Ovary (tissue), 9 donors: Measurements from ENCODE around the gene DNMBP. TPM values are rescaled to one million over a fixed set of nuclear protein-coding genes. Genes with fewer than 3 reads are reported as not detected.

Experiments
- DNase-seq, 5 donors: peaks; one replicate each; pipeline ENCODE4 v3.0.0-alpha.2; 2019 to 2020
- H3K27ac ChIP-seq, 2 donors: fragments of 200-600 bp; one replicate each; pipeline versions ENCODE4 v1.5.1 to v1.8.0; 2019 to 2022
- H3K27me3 ChIP-seq: fragments of 200-600 bp; one replicate; pipeline ENCODE4 v1.8.0; 2022
- H3K36me3 ChIP-seq: fragments of 200-600 bp; sonication (generic); one replicate; pipeline ENCODE4 v1.5.1; 2019
- H3K4me1 ChIP-seq: one replicate; pipeline ENCODE4 v1.8.1; 2013; ENCODE audit warnings: mild to moderate bottlenecking, moderate library complexity; ENCODE audit not compliant: insufficient read depth
- H3K4me3 ChIP-seq: fragments of 200-600 bp; sonication (generic); one replicate; pipeline ENCODE4 v1.5.1; 2017
- H3K9me3 ChIP-seq, 2 donors: fragments of 200-600 bp in 1 of 2; sonication (generic) in 1 of 2; one replicate each; pipeline versions ENCODE4 v1.5.1 to v1.8.1; 2013 to 2019; ENCODE audit warnings: mild to moderate bottlenecking in 1 of 2, moderate library complexity in 1 of 2
- EP300 ChIP-seq: sonication (generic); formaldehyde crosslinking; IDR thresholded peaks from one replicate; pipeline ENCODE4 v1.6.1; 2017; ENCODE audit warnings: antibody characterized with exemption
- POLR2A ChIP-seq: fragments of 450-650 bp; IDR thresholded peaks from one replicate; pipeline ENCODE4 v1.6.1; 2017; ENCODE audit warnings: antibody characterized with exemption, mild to moderate bottlenecking, moderate library complexity
- WGBS, 3 donors: extraction: QIAGEN DNeasy Blood & Tissue Kit in 1 of 3; methylation state at CpG; one replicate each; pipeline versions ENCODE4 v1.1.5 to v1.1.7; 2013 to 2017; 5-methylcytosine and 5-hydroxymethylcytosine counted together
- intact Hi-C, 4 donors: fragments of 100-400 bp; cut with DNase I; formaldehyde crosslinking; loops; one replicate each; pipeline versions ENCODE4 v1.11.0 to v1.15.1; 2022 to 2023
- polyA plus RNA-seq, 2 donors: library from polyadenylated mRNA; stranded (reverse); fragments of 200-250 nt in 1 of 2; fragments of 350-450 nt in 1 of 2; fragmentation: Illumina TruSeq in 1 of 2; extraction: RNeasy Lipid Tissue Mini Kit (QIAGEN cat#74804) in 1 of 2; gene quantifications; one replicate each; pipeline ENCODE4 v1.2.3, GENCODE V29; 2013 to 2014
- total RNA-seq, 7 donors: library from RNA; depleted of rRNA in 2 of 7; stranded (reverse); fragments of >200 nt in 2 of 7; fragmentation: NEBNext Ultra II Directional in 3 of 7; extraction: Animal tissue kit (Norgen Biotek cat#: 25700) in 3 of 7; gene quantifications; one replicate each; pipeline versions ENCODE4 v1.1.0 to v1.2.4, GENCODE V29; 2016 to 2023
- TF ChIP-seq, protein P1 (sequence below), 3 donors: fragments of 450-650 bp in 2 of 3; fragments of 200-600 bp in 1 of 3; IDR thresholded peaks; one replicate each; pipeline versions ENCODE4 v1.5.1 to v1.8.0; 2016 to 2022; ENCODE audit warnings: antibody characterized with exemption in 3 of 3, mild to moderate bottlenecking in 1 of 3
- donor health status: DM: no; HTN: no; CAD: no; lungs with moderate emphysema.
- donor health status: DM: no; HTN: no; CAD: no.
- donor health status: Bipolar disorder and iron deficiency.
- donor health status: DM: yes; HTN: yes; CAD: no.
- donor health status: DM: no; HTN: no; CAD: no.
- donor health status: DM: yes; HTN: yes; CAD: no.

DNMBP gene
- total and polyA plus RNA-seq, 9 donors: 10.8 to 25.4 (median 20.3) TPM

DNA sequence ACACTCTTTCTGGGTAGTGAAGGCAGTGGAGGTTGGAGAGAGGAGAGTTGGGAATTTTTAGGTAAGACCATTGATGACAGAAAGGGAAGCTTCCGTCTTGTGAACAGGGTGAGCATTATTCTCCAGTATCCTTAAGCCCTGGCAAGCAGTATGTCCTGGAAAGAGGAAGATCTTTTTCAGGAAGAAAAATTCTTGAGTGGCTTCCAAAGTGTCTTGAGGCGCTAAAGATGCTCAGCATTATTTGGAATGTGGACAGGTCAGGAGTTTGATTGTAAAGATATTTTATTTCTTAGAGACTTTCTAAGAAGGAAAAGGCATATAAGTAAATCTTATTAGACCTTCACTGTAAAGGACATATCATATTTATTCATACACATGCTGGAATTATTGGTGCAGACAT, 173.0 kb downstream of the DNMBP start:
- H3K4me1 ChIP-seq: no peaks in the 10 kb centered on the region
- H3K27me3 ChIP-seq: no peaks in the 10 kb centered on the region
- no peaks in the 10 kb centered on the region for H3K9me3 ChIP-seq
- no peak overlapping the region for H3K27ac ChIP-seq
- DNase-seq: no peak
- intact Hi-C loops: no loop called here
- H3K4me3 ChIP-seq: no peak overlapping the region
- H3K36me3 ChIP-seq: no peaks in the 10 kb centered on the region
- TF ChIP-seq POLR2A (no peak), EP300 (no peak)
- TF ChIP-seq, protein P1, sequence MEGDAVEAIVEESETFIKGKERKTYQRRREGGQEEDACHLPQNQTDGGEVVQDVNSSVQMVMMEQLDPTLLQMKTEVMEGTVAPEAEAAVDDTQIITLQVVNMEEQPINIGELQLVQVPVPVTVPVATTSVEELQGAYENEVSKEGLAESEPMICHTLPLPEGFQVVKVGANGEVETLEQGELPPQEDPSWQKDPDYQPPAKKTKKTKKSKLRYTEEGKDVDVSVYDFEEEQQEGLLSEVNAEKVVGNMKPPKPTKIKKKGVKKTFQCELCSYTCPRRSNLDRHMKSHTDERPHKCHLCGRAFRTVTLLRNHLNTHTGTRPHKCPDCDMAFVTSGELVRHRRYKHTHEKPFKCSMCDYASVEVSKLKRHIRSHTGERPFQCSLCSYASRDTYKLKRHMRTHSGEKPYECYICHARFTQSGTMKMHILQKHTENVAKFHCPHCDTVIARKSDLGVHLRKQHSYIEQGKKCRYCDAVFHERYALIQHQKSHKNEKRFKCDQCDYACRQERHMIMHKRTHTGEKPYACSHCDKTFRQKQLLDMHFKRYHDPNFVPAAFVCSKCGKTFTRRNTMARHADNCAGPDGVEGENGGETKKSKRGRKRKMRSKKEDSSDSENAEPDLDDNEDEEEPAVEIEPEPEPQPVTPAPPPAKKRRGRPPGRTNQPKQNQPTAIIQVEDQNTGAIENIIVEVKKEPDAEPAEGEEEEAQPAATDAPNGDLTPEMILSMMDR (IDR thresholded peaks at IDR 0.05): no peak
- whole genome bisulfite sequencing, 3 donors: 59 to 67% (median 62%) methylated on average over 2 of the region's 2 CpGs

DNA sequence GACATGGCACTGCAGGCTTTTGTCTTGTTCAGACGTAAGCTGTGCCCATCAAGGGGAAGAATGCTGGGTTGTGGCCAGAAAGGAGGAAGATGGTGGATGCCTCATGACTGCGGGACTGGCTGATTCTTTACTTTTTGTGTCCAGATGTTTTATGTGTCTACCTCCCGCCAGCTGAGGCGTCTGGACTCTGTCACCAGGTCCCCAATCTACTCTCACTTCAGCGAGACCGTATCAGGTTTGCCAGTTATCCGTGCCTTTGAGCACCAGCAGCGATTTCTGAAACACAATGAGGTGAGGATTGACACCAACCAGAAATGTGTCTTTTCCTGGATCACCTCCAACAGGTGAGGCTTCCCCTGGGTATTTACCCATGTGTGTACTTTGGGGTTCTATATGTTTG, 173.8 kb downstream of the DNMBP start:
- Histone ChIP-seq H3K4me3 (no peak overlapping the region), H3K4me1 (no peaks in the 10 kb centered on the region), H3K36me3 (no peaks in the 10 kb centered on the region), H3K27me3 (no peaks in the 10 kb centered on the region), H3K9me3 (no peaks in the 10 kb centered on the region), H3K27ac (no peak overlapping the region)
- intact Hi-C loops: no loop called here
- no peak for DNase-seq
- 80 to 88% (median 84%) methylated on average over 8 of the region's 8 CpGs for WGBS, 3 donors
- TF ChIP-seq, protein P1 (IDR thresholded peaks at IDR 0.05): no peak
- TF ChIP-seq POLR2A (no peak), EP300 (no peak)

DNA sequence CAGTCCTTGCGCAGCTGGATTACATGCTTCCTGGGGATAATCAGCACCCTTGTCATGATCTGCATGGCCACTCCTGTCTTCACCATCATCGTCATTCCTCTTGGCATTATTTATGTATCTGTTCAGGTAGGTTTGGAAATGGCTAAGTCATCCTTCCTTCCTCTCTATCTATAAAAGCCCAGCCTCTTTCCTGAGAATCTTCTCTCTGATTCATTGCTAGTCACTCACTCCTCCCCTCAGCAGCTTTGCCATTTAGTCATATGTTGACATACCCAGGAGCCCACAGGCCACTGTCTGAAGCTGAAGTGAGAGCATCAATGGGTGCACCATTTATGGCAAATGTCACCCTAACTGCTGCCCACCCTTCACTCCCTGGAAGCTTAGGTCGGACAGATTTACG, 175.3 kb downstream of the DNMBP start:
- Histone ChIP-seq H3K9me3 (no peaks in the 10 kb centered on the region), H3K27me3 (no peaks in the 10 kb centered on the region), H3K27ac (no peak overlapping the region), H3K4me1 (no peaks in the 10 kb centered on the region), H3K4me3 (no peak overlapping the region), H3K36me3 (no peaks in the 10 kb centered on the region)
- DNase-seq: no peak
- no peak for TF ChIP-seq POLR2A
- TF ChIP-seq EP300: no peak
- TF ChIP-seq, protein P1 (IDR thresholded peaks at IDR 0.05): no peak
- intact Hi-C loops: no loop called here
- WGBS, 3 donors: 81 to 92% (median 86%) methylated on average over 4 of the region's 4 CpGs

DNA sequence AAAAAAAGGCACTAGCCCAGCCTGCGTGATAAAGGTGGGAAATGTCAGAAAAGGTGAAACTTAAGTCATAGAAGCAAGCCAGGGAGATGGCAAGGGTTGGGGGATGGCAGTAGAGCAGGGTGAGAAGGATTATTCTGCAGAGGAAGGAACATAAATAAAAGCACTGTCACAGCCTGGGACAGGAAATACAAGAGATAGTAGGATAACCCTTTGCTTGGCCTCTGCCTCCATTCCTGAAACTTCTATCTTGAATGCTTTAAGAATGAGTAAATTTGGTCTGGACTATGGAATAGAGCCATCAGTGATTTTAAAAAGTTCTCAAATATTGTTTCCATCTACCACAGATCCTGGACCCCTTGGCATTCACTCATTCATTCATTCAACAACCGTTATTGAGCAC, 177.3 kb downstream of the DNMBP start:
- no peak overlapping the region for H3K27ac ChIP-seq
- H3K9me3 ChIP-seq: no peaks in the 10 kb centered on the region
- TF ChIP-seq POLR2A (no peak), EP300 (no peak)
- TF ChIP-seq, protein P1 (IDR thresholded peaks at IDR 0.05): no peak
- DNase-seq: no peak
- no peaks in the 10 kb centered on the region for H3K4me1 ChIP-seq
- no peaks in the 10 kb centered on the region for H3K36me3 ChIP-seq
- no peak overlapping the region for H3K4me3 ChIP-seq
- no peaks in the 10 kb centered on the region for H3K27me3 ChIP-seq
- 82 to 90% (median 87%) methylated on average over 2 of the region's 2 CpGs for WGBS, 3 donors
- intact Hi-C loops: no loop called here

DNA sequence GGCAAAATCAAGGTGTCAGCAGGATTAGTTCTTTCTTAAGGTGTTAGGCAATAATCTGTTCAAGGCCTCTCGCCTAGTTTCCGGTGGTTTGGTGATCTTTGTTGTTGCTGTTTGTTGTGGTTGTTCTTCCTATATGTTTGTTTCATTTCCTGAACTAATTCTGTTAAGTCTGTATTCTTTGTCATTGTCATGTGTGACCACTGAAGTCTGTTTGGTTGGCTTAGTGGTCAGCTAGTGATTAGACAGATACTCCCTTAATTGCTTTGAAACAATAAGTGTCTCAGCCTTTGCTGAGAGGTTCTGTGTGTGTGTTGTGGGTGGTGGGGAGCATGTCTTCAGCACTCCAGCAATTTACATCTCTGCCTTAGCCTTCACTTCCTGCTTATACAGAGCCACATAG, 181.3 kb downstream of the DNMBP start:
- intact Hi-C loops: no loop called here

More for the DNA sequence above, 181.3 kb downstream of the DNMBP start:
- H3K4me3 ChIP-seq: no peak overlapping the region
- TF ChIP-seq POLR2A: no peak
- TF ChIP-seq, protein P1 (IDR thresholded peaks at IDR 0.05): no peak
- no peak for TF ChIP-seq EP300
- no peaks in the 10 kb centered on the region for H3K4me1 ChIP-seq
- 87 to 96% (median 93%) methylated on average over 2 of the region's 2 CpGs for WGBS, 3 donors
- H3K36me3 ChIP-seq: no peaks in the 10 kb centered on the region
- no peak for DNase-seq
- no peaks in the 10 kb centered on the region for H3K9me3 ChIP-seq
- H3K27me3 ChIP-seq: no peaks in the 10 kb centered on the region
- H3K27ac ChIP-seq: no peak overlapping the region
